IMR-90 (cell line): ENCODE measurements around the gene KIAA0232. TPM values are rescaled to one million over a fixed set of nuclear protein-coding genes. Genes with fewer than 3 reads are reported as not detected.
A peak's percentile ranks its signal among the peaks of the same experiment; 100 is the strongest.

Experiments
- ATAC-seq: fragments of 200-7000 bp; cut with Tn5 transposase; 2 replicates; pipeline ENCODE4 v1.9.1; 2020; ENCODE audit warnings: low read depth, mild to moderate bottlenecking, moderate library complexity
- BruUV-seq: library from RNA; stranded (reverse); fragments of 400-500 nt; replicated peaks from 2 replicates; lab custom pipeline; 2021; lab: Mats Ljungman, UMichigan
- CTCF ChIA-PET: fragments of 300-600 bp; formaldehyde crosslinking; extraction: SDS; loops from one replicate; lab custom pipeline; 2021; ENCODE audit warnings: antibody characterized with exemption; lab: Yijun Ruan, JAX
- POLR2A ChIA-PET: fragments of 300-600 bp; sonication (Branson Sonifier 250); formaldehyde crosslinking; loops from one replicate; lab custom pipeline; 2022; ENCODE audit warnings: antibody characterized with exemption; ENCODE audit not compliant: unreplicated experiment; lab: Charles Lee
- DNase-seq: peaks from one replicate; pipeline ENCODE4 v3.0.0; 2013
- H2AFZ ChIP-seq: replicated peaks from 2 replicates; pipeline ENCODE3; 2013; ENCODE audit warnings: low read length, mild to moderate bottlenecking; ENCODE audit not compliant: poor library complexity
- H2AK5ac ChIP-seq: 2 replicates; pipeline ENCODE4 v1.6.1; 2013; ENCODE audit warnings: low read depth, low read length, inconsistent platforms
- H2AK9ac ChIP-seq: replicated peaks from 2 replicates; pipeline ENCODE3; 2013; ENCODE audit warnings: mild to moderate bottlenecking, low read depth, low read length, moderate library complexity; ENCODE audit not compliant: poor library complexity
- H2BK120ac ChIP-seq: 2 replicates; pipeline ENCODE4 v1.6.1; 2013; ENCODE audit warnings: low read depth, low read length, inconsistent platforms
- H2BK15ac ChIP-seq: 3 replicates; pipeline ENCODE4 v1.6.1; 2013; ENCODE audit warnings: low read depth, low read length, inconsistent platforms
- H2BK20ac ChIP-seq: 2 replicates; pipeline ENCODE4 v1.6.1; 2013; ENCODE audit warnings: low read depth, mild to moderate bottlenecking, inconsistent platforms, low read length, moderate library complexity
- H2BK5ac ChIP-seq: 2 replicates; pipeline ENCODE4 v1.6.1; 2013; ENCODE audit warnings: mild to moderate bottlenecking, low read depth, low read length, inconsistent platforms; ENCODE audit not compliant: poor library complexity, severe bottlenecking
- H3K14ac ChIP-seq: replicated peaks from 2 replicates; pipeline ENCODE4 v1.6.1; 2013; ENCODE audit warnings: low read depth, low read length, inconsistent platforms
- H3K18ac ChIP-seq: 2 replicates; pipeline ENCODE4 v1.6.1; 2013; ENCODE audit warnings: low read depth, low read length, control low read depth
- H3K23ac ChIP-seq: 2 replicates; pipeline ENCODE4 v1.6.1; 2013; ENCODE audit warnings: low read depth, low read length, inconsistent platforms
- H3K27ac ChIP-seq: 2 replicates; pipeline ENCODE4 v1.5.1; 2013; ENCODE audit warnings: mild to moderate bottlenecking, control low read depth, low read length; ENCODE audit not compliant: insufficient read depth
- H3K27me3 ChIP-seq: 2 replicates; pipeline ENCODE4 v1.6.1; 2013; ENCODE audit warnings: low read length; ENCODE audit not compliant: control insufficient read depth, insufficient read depth
- H3K36me3 ChIP-seq: 2 replicates; pipeline ENCODE4 v1.6.1; 2013; ENCODE audit warnings: low read length, mixed read lengths; ENCODE audit not compliant: control insufficient read depth, insufficient read depth
- H3K4ac ChIP-seq: 2 replicates; pipeline ENCODE4 v1.6.1; 2013; ENCODE audit warnings: low read depth, low read length, inconsistent platforms
- H3K4me1 ChIP-seq: 2 replicates; pipeline ENCODE4 v1.6.1; 2013; ENCODE audit warnings: low read length, mixed read lengths; ENCODE audit not compliant: control insufficient read depth, insufficient read depth
- H3K4me2 ChIP-seq: 2 replicates; pipeline ENCODE4 v1.6.1; 2013; ENCODE audit warnings: low read depth, mild to moderate bottlenecking, control low read depth, low read length, moderate library complexity
- H3K4me3 ChIP-seq: 2 replicates; pipeline ENCODE4 v1.5.1; 2013; ENCODE audit warnings: low read depth, mild to moderate bottlenecking, control low read depth, low read length, moderate library complexity; ENCODE audit not compliant: insufficient read depth
- H3K56ac ChIP-seq: 2 replicates; pipeline ENCODE4 v1.6.1; 2013; ENCODE audit warnings: low read length, inconsistent platforms; ENCODE audit not compliant: insufficient read depth; ENCODE audit errors: extremely low read depth
- H3K79me1 ChIP-seq, 2 experiments: 2 replicates each; pipeline ENCODE4 v1.6.1; 2013; ENCODE audit warnings: low read length in 2 of 2, inconsistent platforms in 1 of 2, low read depth in 1 of 2
- H3K9ac ChIP-seq: 2 replicates; pipeline ENCODE4 v1.6.1; 2013; ENCODE audit warnings: low read depth, low read length, control low read depth
- H3K9me1 ChIP-seq: 2 replicates; pipeline ENCODE4 v1.6.1; 2013; ENCODE audit warnings: low read length, inconsistent platforms; ENCODE audit not compliant: insufficient read depth
- H3K9me3 ChIP-seq: 2 replicates; pipeline ENCODE4 v1.6.1; 2013; ENCODE audit warnings: low read length; ENCODE audit not compliant: control insufficient read depth, insufficient read depth
- H4K20me1 ChIP-seq: 2 replicates; pipeline ENCODE4 v1.6.1; 2013; ENCODE audit warnings: low read length, inconsistent platforms; ENCODE audit not compliant: insufficient read depth
- H4K5ac ChIP-seq: 2 replicates; pipeline ENCODE4 v1.6.1; 2013; ENCODE audit warnings: mild to moderate bottlenecking, low read depth, low read length, control low read depth
- H4K8ac ChIP-seq, 2 experiments: 2 replicates each; pipeline ENCODE4 v1.6.1; 2013; ENCODE audit warnings: low read depth in 2 of 2, low read length in 2 of 2, control low read depth in 1 of 2, inconsistent platforms in 1 of 2
- H4K91ac ChIP-seq: 2 replicates; pipeline ENCODE4 v1.6.1; 2013; ENCODE audit warnings: low read depth, low read length, inconsistent platforms; ENCODE audit not compliant: insufficient read depth
- BHLHE40 ChIP-seq: fragments of 150-350 bp; IDR thresholded peaks from 2 replicates; pipeline ENCODE4 v1.6.1; 2016; ENCODE audit warnings: mild to moderate bottlenecking, low read depth, low read length
- CEBPB ChIP-seq: IDR thresholded peaks from 2 replicates; pipeline ENCODE4 v1.6.1; 2012; ENCODE audit warnings: low read depth, low read length, improper control_type of control experiment
- CHD1 ChIP-seq: IDR thresholded peaks from 2 replicates; pipeline ENCODE4 v1.6.1; 2012; ENCODE audit warnings: low read depth, low read length, improper control_type of control experiment
- CTCF ChIP-seq: conservative IDR thresholded peaks from 2 replicates; pipeline ENCODE4 v1.5.1; 2012; ENCODE audit warnings: mild to moderate bottlenecking, low read depth, low read length, improper control_type of control experiment
- ELK1 ChIP-seq: fragments of 150-350 bp; IDR thresholded peaks from 2 replicates; pipeline ENCODE4 v1.6.1; 2016; ENCODE audit warnings: low read depth, mild to moderate bottlenecking, low read length, moderate library complexity, borderline replicate concordance
- FOS ChIP-seq: fragments of 150-350 bp; IDR thresholded peaks from 2 replicates; pipeline ENCODE4 v1.6.1; 2016; ENCODE audit warnings: low read depth, low read length
- MAFK ChIP-seq: IDR thresholded peaks from 2 replicates; pipeline ENCODE4 v1.6.1; 2012; ENCODE audit warnings: low read depth, low read length, improper control_type of control experiment
- MAZ ChIP-seq: IDR thresholded peaks from 2 replicates; pipeline ENCODE4 v1.6.1; 2012; ENCODE audit warnings: low read depth, mild to moderate bottlenecking, low read length, improper control_type of control experiment, moderate library complexity, borderline replicate concordance
- MXI1 ChIP-seq: IDR thresholded peaks from 2 replicates; pipeline ENCODE4 v1.6.1; 2012; ENCODE audit warnings: low read depth, mild to moderate bottlenecking, low read length, moderate library complexity, borderline replicate concordance
- NFE2L2 ChIP-seq: fragments of 150-350 bp; IDR thresholded peaks from 2 replicates; pipeline ENCODE4 v1.6.1; 2016; ENCODE audit warnings: low read depth, mild to moderate bottlenecking, low read length
- POLR2A ChIP-seq: IDR thresholded peaks from 2 replicates; pipeline ENCODE4 v1.6.1; 2012; ENCODE audit warnings: mild to moderate bottlenecking, low read depth, low read length
- RAD21 ChIP-seq: IDR thresholded peaks from 2 replicates; pipeline ENCODE4 v1.6.1; 2012; ENCODE audit warnings: low read length, improper control_type of control experiment
- RCOR1 ChIP-seq: IDR thresholded peaks from 2 replicates; pipeline ENCODE4 v1.6.1; 2012; ENCODE audit warnings: mild to moderate bottlenecking, low read length, improper control_type of control experiment; ENCODE audit not compliant: insufficient replicate concordance
- RFX5 ChIP-seq: IDR thresholded peaks from 2 replicates; pipeline ENCODE4 v1.8.0; 2012; ENCODE audit warnings: low read depth, mild to moderate bottlenecking, low read length, moderate library complexity
- SMC3 ChIP-seq: fragments of 150-350 bp; IDR thresholded peaks from 2 replicates; pipeline ENCODE4 v1.6.1; 2016; ENCODE audit warnings: low read depth, mild to moderate bottlenecking, antibody characterized with exemption, low read length, moderate library complexity
- USF2 ChIP-seq: fragments of 150-350 bp; IDR thresholded peaks from 2 replicates; pipeline ENCODE4 v1.6.1; 2017; ENCODE audit warnings: mild to moderate bottlenecking, antibody characterized with exemption, low read length, low read depth
- WGBS, 2 experiments: methylation state at CpG; one replicate each; pipeline versions ENCODE4 v1.1.5 to v1.1.7; 2013; ENCODE audit warnings: missing lambda C conversion rate in 2 of 2; ENCODE audit not compliant: insufficient read length in 1 of 2; ENCODE audit errors: extremely low coverage in 2 of 2; 5-methylcytosine and 5-hydroxymethylcytosine counted together
- dilution Hi-C: fragments of 300-500 bp; cut with HindIII; formaldehyde crosslinking; loops from one replicate; pipeline ENCODE4 v1.14.3; 2018; ENCODE audit warnings: low sequenced_read_pairs; ENCODE audit not compliant: unreplicated experiment
- in situ Hi-C: fragments of 300-500 bp; cut with MboI; formaldehyde crosslinking; loops from 3 replicates; pipeline ENCODE4 v1.14.3; 2019; ENCODE audit warnings: low sequenced_read_pairs, inconsistent platforms, mixed read lengths
- intact Hi-C: fragments of 100-400 bp; cut with micrococcal nuclease; formaldehyde crosslinking; loops from 2 replicates; pipeline ENCODE4 v1.10.0; 2022
- polyA plus RNA-seq, 3 experiments: library from polyadenylated mRNA; depleted of rRNA; stranded (reverse); fragments of >200 nt; gene quantifications; 2 replicates each; pipeline ENCODE4 v1.2.3, GENCODE V29; 2012; ENCODE audit warnings: low replicate concordance in 1 of 3
- total RNA-seq: library from RNA; depleted of rRNA; stranded (reverse); fragments of >200 nt; gene quantifications from 2 replicates; pipeline ENCODE4 v1.2.3, GENCODE V29; 2012

Gene KIAA0232
- total and polyA plus RNA-seq, 2 of the 4 experiments (the other 2 are of a cell fraction): 6.8 to 19.5 TPM

- H3K9me3 ChIP-seq: no peaks in the 10 kb centered on the region
- no peak overlapping the region for H2BK120ac ChIP-seq
- no peak overlapping the region for H3K4me2 ChIP-seq
- H2AK5ac ChIP-seq: no peak overlapping the region
- H3K14ac ChIP-seq: no peak overlapping the region
- peaks cover 2% of the 10 kb centered on the region; the same call in 1 of the 2 replicates for H3K4me1 ChIP-seq
- no peak overlapping the region for H4K91ac ChIP-seq
- no peak for ATAC-seq
- in situ Hi-C loops (no loop called here), dilution Hi-C loops (no loop called here), intact Hi-C loops (no loop called here)
- no peak overlapping the region for H4K8ac ChIP-seq
- no peak for DNase-seq
- peaks cover 41 to 80% of the 10 kb centered on the region in 2 experiments for H3K79me1 ChIP-seq
- no peak overlapping the region for H2BK5ac ChIP-seq
- no peak overlapping the region for H2BK20ac ChIP-seq
- H3K9ac ChIP-seq: no peak overlapping the region
- peaks cover 28% of the 10 kb centered on the region for H3K9me1 ChIP-seq
- BruUV-seq: no TSS peak
- H4K5ac ChIP-seq: no peak overlapping the region
- no peak overlapping the region for H3K56ac ChIP-seq
- no peak overlapping the region for H2AK9ac ChIP-seq
- ChIA-PET POLR2A (no interaction called here), CTCF (interaction anchor here (1.0 to 1.4 kb wide), 2 partner anchors 35 to 79 kb away, joined by 3 read pairs; no protein-coding TSS in a partner anchor)
- H3K4ac ChIP-seq: no peak overlapping the region
- peaks cover 81% of the 10 kb centered on the region for H4K20me1 ChIP-seq
- no peak overlapping the region for H2AFZ ChIP-seq
- H3K27me3 ChIP-seq: no peaks in the 10 kb centered on the region
- no peak overlapping the region for H3K27ac ChIP-seq
- TF ChIP-seq MXI1 (no peak), CTCF (no peak), FOS (no peak), CHD1 (no peak), RAD21 (no peak), USF2 (no peak), CEBPB (no peak), MAZ (no peak), SMC3 (no peak), BHLHE40 (no peak), RFX5 (no peak), RCOR1 (no peak), ELK1 (no peak), NFE2L2 (no peak), POLR2A (no peak), MAFK (no peak)
- H3K36me3 ChIP-seq: peaks cover 7% of the 10 kb centered on the region
- no peak overlapping the region for H3K4me3 ChIP-seq
- H2BK15ac ChIP-seq: no peak overlapping the region
- peak overlapping the region; percentile 15; the same call in 1 of the 2 replicates for H3K23ac ChIP-seq
- no peak overlapping the region for H3K18ac ChIP-seq
- 96% methylated on average over 3 of the region's 4 CpGs; no CpG with 5 or more reads in 1 of the 2 experiments for WGBS, 2 experiments
These were observed 11.7 kb downstream of the KIAA0232 start for GRCh38 chr4:6794189-6794588.
